Fibroblast of peridontal ligament (primary cell): ENCODE measurements around the gene LDLR.

Experiments
- DNase-seq: peaks from one replicate; pipeline ENCODE4 v3.0.0-alpha.2; 2010; ENCODE audit errors: extremely low read depth

Gene LDLR

DNA sequence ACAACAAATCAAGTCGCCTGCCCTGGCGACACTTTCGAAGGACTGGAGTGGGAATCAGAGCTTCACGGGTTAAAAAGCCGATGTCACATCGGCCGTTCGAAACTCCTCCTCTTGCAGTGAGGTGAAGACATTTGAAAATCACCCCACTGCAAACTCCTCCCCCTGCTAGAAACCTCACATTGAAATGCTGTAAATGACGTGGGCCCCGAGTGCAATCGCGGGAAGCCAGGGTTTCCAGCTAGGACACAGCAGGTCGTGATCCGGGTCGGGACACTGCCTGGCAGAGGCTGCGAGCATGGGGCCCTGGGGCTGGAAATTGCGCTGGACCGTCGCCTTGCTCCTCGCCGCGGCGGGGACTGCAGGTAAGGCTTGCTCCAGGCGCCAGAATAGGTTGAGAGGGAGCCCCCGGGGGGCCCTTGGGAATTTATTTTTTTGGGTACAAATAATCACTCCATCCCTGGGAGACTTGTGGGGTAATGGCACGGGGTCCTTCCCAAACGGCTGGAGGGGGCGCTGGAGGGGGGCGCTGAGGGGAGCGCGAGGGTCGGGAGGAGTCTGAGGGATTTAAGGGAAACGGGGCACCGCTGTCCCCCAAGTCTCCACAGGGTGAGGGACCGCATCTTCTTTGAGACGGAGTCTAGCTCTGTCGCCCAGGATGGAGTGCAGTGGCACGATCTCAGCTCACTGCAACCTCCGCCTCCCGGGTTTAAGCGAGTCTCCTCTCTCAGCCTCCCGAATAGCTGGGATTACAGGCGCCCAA lies at the start of gene LDLR:
Gene LDLR, plus strand, starts transcription at position 210 of the 760 bp plus-strand sequence. Its CDS starts 86 bp downstream, at position 296.
- DNase-seq, result peak; percentile 94

DNA sequence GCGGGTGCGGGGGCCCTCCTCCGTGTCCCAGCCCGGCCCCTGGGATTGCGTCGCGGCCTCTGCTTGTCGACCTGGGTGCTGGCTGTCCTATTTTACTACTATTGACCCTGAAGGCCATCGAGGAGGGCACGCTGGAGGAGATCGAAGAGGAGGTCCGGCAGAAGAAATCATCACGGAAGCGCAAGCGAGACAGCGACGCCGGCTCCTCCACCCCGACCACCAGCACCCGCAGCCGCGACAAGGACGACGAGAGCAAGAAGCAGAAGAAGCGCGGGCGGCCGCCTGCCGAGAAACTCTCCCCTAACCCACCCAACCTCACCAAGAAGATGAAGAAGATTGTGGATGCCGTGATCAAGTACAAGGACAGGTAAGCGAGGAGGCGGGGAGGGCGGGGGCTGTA lies 48.1 kb upstream of the LDLR start:
- DNase-seq, result no peak

DNA sequence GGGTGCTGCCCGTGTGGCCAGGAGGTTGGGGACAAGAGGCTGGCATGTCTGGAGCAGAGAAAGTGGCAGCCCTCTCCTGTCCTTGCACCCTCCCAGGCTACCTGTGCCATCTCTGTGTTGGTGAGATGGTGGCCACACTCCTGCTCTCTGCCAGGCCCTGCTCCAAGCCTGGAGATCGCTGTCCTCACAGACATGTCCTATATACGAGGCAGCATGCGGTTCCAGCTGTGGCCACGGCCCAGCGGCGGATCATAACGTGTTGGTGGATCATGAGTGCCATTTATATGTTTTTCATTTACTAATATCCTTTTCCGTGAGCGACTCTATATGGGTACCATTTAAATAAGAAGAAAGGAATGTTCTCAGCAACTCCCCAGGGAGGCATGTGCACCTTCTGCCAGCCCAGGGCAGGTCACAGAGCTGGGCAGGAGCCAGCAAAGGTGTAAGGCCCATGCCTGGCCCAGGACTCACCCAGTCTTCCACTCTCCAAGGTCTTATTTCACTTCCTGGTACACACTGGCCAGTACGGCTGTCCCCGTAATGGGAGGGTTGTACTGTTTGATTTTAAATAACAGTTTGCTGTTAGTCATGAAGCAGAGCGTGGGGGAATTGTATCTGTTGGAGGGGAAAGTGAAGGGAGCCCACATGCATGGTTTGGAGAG lies 47.2 kb upstream of the LDLR start:
- no peak for DNase-seq

DNA sequence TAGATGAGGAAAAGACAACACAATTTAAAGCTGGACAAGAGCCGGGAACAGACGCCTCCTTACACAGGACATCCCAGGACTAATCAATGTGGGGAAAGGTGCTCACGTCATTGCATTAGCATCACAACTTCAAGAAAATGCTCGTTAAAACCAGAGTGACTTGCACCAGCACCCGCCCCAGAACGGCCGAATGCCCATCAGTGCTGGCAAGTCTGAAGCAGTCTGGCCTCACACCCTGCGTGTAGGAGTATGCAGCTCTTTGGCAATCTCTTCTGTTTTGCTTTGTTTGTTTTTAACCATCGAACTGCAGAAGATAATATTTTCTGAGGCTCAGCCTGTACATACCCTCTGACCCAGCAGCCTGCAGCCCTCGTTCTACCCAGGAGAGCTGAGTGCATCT lies 44.8 kb upstream of the LDLR start:
- no peak for DNase-seq

DNA sequence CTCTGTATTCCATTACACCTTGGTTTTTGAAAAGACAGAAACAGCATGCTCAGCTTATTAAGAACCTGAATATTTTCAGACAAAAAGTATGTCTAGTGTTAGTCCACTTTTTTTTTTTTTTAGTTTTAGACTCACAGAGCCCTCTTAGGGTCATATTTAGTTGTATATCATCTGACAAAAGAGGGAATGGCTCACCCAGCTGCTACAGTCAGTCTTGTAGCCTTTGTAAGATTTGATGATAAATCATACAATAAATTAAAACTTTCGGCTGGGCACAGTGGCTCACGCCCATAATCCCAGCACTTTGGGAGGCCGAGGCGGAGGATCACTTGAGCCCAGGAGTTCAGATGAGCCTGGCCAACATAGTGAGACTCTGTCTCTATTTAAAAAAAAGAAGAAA lies 43.7 kb upstream of the LDLR start:
- DNase-seq, result no peak

DNA sequence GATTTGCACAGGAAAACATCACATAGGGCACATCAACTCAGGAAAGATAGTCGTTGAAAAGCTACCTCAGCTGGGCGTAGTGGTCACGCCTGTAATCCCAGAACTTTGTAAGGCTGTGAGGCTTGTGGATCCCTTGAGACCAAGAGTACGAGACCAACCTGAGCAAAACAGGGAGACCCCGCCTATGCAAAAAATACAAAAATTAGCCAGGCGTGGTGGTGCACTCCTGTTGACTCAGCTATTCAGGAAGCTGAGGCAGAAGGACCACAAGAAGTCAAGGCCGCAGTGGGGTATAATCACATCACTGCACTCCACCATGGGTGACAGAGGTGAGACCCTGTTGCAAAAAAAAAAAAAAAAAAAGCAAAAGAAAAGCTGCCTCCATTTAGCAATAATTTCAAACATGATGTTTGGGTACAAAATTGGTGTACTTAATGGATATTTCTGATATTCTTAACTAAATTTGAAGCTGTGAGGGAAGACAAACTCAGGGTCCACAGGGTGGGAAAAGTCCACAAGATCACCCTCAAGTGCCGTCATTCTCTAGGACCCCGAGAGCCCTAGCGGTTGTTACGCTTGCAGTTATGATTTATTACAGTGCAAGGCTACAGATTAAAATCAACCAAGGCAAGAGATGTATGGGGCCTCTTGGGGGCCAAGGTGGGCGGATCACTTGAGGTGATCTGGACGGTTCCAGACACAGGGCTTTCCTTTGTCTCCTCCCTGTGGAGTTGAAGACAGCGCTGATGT lies 42.5 kb upstream of the LDLR start:
- DNase-seq, result no peak

DNA sequence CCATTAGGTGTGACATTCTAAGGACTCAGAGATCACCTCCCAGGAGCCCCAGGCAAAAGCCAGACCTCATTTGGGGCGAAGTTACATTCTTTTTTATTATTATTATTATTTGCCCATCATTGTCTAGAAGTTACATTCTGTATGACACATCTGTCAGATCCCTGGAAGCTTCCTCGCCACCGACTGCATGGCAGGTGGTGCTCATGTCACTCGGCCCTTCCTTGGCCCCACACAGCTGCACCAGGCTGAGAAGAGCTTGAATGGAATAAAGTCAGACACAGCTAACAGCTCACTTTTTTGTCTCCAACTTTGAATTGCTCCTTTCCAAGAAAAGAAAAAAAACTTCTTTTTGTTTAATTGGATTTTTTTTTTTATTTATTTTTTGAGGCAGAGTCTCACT lies 41.4 kb upstream of the LDLR start:
- DNase-seq, result no peak

DNA sequence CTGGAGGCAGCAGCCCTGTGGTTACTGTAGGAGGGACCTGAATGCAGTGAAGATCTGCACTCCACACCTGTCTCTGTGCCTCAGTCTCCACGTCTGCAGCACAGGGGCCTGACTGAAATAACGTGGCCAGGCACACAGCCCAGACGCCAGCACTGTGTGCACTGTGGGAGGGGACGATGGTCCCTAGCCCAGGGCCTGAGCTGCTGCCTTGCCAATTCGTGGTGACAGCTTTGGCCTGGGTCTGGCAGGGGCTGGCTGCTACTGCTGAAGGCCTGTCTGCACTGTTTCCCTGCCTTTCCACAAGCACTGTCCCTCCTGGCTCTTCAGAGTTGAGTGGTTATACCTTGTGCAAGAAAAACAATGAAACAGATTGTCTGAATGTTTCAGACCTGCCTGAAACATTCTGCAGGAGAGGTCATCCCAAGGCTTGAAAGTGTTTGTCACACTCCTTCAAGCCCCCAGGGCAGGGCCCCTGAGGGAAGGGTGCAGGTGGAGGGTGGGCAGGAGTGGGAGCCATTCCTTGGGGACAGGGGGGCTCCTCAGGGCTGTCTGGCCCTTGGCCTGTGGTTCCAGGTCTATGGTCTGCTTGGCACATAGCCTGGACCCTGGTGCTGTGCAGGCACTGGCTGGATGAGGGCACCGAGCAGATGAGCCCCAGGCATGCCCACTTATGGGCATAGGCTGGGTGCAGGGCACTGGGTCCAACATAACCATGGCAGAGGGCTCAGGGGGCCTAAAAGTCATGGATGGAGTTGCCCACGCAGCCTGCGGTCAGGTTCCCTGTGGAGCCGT lies 38.7 kb upstream of the LDLR start:
- DNase-seq, result no peak

DNA sequence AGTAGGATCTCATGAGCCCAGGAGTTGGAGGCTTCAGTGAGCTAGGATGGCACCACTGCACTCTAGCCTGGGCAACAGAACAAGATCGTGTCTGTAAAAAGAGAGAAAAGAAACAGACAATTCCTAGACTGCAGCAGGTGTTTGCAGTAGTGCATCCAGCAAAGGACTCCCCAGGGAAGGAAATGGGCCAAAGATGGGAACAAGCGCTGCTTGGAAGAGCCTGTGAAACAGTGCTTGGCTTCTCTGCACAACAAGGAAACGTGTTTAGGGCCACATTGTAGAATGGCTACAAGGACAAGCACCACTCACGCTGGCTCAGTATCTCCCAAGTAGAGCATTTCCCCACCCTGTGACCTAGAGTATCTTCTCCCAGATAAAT lies 35.5 kb upstream of the LDLR start:
- DNase-seq, result no peak

DNA sequence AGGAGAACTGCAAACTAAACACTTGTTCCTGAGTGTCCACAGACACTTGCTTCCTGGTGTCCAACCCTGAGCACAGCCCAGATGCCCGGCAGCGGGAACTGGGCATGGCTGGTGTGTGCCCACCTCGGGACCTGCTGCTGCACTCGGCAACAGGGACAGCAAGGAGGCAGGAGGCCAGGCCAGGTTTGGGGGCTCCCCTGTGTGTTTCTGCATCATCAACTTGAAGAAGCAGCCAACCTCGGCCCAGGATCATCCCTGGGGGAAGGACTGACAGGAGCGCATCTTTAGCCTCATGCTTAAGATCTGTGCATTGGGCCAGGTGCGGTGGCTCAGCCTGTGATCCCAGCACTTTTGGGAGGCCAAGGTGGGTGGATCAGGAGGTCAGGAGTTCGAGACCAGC lies 35.1 kb upstream of the LDLR start:
- no peak for DNase-seq

DNA sequence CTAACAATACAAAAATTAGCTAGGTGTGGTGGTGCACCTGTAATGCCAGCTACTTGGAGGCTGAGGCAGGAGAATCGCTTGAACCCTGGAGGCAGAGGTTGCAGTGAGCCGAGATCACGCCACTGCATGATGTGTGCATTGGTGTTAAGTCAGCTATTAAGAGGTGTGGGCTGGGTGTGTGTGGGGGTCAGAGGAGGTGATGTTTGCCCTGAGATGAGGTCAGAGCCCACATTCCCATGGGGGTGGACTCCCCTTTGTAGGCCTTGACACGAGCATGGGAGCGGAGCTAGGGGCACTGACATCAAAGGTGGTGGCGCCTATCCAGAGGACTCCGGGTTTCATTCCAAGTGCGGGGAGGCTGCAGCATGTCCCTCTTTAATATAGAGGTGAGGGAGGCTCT lies 34.6 kb upstream of the LDLR start:
- no peak for DNase-seq

DNA sequence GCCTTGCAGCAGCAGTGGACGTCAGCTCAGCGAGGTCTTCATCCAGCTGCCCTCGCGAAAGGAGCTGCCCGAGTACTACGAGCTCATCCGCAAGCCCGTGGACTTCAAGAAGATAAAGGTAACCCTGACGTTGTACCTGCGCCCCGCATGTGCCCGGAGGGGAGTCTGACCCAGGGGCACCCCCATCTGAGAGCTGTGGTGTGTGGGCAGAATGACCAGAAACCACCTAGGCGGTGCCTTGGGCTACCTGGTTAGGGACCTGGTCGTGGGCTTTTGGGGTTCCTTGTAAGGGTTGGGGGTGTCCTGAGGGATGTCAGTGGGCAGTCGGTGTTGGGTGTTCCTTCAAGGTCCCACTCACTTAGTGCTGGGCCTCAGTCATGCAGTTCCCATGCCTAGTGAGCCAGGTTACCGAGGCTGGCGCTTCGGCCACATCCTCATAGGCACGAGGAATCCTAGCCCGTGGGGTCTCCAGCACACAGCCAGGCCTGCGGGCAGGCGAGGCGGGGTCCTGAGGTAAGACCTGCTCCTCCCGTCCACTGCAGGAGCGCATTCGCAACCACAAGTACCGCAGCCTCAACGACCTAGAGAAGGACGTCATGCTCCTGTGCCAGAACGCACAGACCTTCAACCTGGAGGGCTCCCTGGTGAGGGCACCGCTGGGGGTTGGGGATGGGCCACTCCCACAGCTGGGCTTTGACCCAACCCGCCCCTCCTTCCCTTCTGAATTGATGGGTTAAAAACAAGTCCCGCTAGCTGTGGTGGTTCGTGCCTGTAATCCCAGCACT lies 30.8 kb upstream of the LDLR start:
- no peak for DNase-seq

DNA sequence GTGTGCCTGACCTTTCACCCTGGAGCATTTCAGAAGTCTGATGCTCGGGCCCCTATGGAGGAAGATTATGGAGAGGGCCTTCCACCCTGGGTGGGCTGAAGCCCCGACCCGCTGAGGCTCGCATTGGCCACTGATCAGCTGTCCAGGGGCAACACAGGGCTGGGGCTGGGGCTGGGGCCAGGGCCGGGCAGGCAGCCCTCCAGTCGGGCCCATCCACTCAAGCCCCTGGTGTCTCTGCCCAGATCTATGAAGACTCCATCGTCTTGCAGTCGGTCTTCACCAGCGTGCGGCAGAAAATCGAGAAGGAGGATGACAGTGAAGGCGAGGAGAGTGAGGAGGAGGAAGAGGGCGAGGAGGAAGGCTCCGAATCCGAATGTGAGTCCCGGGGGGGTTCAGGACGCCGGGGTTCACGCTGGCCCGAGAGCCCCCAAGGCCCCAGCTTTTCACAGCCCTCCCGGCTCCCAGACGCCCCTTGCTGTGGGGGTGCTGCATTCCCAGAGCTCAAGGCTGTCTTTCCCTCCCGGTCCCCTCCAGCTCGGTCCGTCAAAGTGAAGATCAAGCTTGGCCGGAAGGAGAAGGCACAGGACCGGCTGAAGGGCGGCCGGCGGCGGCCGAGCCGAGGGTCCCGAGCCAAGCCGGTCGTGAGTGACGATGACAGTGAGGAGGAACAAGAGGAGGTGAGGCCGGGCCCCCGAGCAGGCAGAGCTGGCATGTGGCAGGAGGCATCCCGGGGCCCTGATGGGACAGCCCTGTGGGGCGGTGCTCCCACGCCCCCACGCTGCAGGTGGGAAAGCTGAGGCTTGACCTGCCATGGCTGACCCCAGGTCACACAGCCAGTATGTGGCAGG lies 29.5 kb upstream of the LDLR start:
- no peak for DNase-seq

DNA sequence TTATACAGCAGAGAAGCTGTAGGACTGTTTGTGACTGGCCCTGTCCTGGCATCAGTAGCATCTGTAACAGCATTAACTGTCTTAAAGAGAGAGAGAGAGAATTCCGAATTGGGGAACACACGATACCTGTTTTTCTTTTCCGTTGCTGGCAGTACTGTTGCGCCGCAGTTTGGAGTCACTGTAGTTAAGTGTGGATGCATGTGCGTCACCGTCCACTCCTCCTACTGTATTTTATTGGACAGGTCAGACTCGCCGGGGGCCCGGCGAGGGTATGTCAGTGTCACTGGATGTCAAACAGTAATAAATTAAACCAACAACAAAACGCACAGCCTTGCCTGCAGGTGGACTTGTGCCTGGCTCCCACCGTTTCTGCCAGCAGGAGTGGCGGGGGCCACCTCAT lies 27.3 kb upstream of the LDLR start:
- no peak for DNase-seq

DNA sequence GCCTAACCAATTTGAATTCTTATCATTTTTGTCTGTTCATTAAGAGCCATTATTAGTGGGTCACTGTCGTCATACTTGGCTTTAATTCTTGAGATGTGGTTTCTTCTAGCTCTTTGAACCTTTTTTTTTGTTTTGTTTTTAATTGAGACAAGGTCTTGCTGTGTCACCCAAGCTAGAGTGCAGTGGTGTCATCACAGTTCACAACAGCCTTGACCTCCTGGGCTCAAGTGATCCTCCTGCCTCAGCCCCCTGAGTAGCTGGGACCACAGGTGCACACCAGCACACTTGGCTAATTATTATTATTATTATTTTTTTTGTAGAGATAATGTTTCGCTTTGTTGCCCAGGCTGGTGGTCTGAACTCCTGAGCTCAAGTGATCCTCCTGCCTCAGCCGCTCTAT lies 25.8 kb upstream of the LDLR start:
- no peak for DNase-seq

DNA sequence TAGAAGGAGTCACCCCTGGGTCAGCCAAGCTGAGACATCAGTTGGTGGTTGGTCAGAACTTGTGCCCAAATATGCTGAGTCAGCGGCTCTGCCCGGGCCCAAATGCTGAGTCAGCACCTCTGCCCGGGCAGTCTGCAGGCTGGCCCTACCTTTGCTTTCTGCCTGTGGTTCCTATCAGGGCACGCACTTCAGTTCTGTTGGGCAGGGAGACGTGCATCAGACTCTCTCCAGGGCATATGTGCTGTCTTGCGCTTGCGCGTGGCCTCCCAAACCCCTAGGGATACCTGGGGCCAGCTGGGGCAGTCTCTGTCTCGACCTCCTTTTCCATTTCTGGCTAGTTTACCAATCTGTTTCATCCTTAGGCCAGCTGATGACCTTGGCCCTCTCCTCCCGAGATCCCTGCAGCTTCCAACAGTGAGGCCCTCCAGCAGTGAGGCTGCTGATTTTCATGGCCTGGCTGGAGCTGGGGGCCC lies 24.4 kb upstream of the LDLR start:
- DNase-seq, result no peak

DNA sequence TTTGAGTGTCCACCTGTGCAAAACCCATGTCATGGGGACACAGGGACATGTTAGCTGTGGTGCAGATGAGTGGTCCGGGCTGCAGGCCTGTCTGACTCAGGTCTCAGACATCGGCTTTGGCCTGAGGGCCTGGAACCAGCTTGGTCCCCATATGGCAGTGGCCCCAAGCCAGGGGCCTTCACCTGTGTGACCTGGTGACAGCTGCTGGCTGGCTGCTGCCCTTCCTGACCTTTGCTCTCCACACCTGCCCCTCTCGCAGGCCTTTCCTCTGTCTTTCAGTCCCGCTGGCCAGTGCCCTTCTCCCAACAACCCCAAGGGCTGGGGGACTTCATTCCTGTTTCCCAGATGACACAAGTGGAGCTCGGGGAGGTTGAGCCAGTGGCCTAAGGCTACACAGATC lies 22.9 kb upstream of the LDLR start:
- DNase-seq, result no peak

DNA sequence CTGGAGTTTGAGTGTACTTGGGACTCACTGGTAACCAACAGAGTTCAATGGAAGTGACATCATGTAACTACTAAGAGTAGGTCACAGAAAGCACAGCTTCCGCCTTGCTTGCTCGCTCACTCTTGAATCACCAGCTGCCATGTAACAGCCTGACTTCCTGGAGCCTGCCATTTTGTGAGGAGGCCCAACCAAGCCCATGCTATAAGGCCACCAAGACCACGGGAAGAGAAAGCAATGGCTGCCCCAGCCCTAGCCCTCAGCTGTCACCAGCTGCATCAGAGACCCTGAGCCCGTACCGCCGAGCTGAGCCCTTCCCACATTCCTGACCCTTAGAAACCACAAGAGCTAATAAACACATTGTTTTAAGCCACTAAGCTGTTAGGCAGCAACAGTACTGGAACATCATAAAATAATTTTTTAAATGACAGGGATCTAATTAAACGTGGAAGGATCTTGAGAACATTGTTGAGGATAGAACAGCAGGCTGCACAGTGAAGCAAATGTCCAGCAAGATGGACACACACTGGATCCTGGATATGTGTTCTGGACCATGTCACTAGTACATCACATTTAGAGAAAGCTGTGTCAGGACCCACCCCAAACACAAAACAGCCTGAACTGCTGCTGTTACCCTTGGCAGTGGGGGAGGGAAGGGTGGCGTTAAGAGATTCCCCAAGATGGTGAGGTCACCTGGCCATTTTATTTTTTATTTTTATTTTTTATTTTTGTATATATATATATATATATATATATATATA lies 21.7 kb upstream of the LDLR start:
- DNase-seq, result no peak

DNA sequence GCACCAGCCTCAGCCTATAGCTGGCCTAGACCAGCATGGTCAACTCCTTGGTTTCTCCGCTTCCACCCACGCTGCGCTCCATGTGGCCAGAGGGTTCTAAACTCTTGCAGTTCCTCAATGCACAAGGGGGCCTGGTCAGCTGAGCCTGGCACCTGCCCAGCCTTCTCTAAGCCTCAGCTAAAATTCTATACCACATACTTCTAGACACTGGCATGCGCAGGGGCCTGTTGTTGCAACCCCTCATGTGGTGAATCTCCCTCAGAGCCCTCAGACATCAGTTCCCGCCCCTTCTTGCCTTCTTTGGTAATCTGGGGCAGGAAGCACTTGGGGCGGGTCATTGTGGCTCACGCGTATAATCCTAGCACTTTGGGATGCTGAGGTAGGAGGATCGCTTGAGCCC lies 19.7 kb upstream of the LDLR start:
- DNase-seq, result no peak

DNA sequence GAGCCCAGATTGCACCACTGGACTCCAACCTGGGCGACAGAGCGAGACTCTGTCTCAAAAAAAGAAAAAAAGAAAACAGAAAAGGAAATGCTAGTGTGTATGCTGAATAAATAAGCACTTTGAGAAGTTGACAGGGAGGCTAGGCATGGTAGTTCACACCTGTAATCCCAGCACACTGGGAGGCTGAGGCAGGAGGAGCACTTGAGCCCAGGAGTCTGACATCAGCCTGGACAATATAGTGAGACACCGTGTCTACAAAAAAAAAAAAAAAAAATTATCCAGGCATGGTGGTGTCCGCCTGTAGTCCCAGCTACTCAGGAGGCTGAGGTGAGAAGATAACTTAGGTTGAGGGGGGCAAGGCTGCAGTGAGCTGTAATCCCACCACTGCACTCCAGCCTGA lies 19.1 kb upstream of the LDLR start:
- DNase-seq, result no peak
